HG02763 (cell line): ENCODE measurements around the gene PTPRH.
"Not testable (repeated sequence)": the region's sequence is repeated elsewhere in the genome, so short reads cannot be mapped to it uniquely, and the experiment has no call there.

Experiments
- ATAC-seq: cut with Tn5 transposase; IDR thresholded peaks from one replicate; pipeline ENCODE4 v1.9.1; 2021; ENCODE audit warnings: mild to moderate bottlenecking, moderate library complexity; ENCODE audit not compliant: unreplicated experiment

The PTPRH gene

GRCh38 chr19:55227241-55228014, 18.1 kb upstream of the PTPRH start:
- ATAC-seq = no peak

GRCh38 chr19:55226788-55227187, 17.5 kb upstream of the PTPRH start:
- ATAC-seq = no peak

- ATAC-seq = no peak
Observed at GRCh38 chr19:55226273-55226672, 17.0 kb upstream of the PTPRH start.

GRCh38 chr19:55225415-55225958, 16.2 kb upstream of the PTPRH start:
- no peak for ATAC-seq

GRCh38 chr19:55224679-55225414, 15.5 kb upstream of the PTPRH start:
- not testable (repeated sequence) for ATAC-seq

- ATAC-seq = no peak
Observed at GRCh38 chr19:55224038-55224665, 14.9 kb upstream of the PTPRH start.

- ATAC-seq = no peak
Observed at GRCh38 chr19:55223291-55224037, 14.2 kb upstream of the PTPRH start.

- ATAC-seq = no peak
Observed at GRCh38 chr19:55220525-55220924, 11.2 kb upstream of the PTPRH start.

GRCh38 chr19:55216461-55217198, 7.3 kb upstream of the PTPRH start:
- ATAC-seq = no peak

GRCh38 chr19:55213547-55213946, 4.2 kb upstream of the PTPRH start:
- ATAC-seq = no peak

GRCh38 chr19:55212447-55212846, 3.1 kb upstream of the PTPRH start:
- ATAC-seq = no peak

GRCh38 chr19:55209693-55210472, 582 bp upstream of the PTPRH start:
- no peak for ATAC-seq

GRCh38 chr19:55206664-55207500, 2.4 kb downstream of the PTPRH start:
- no peak for ATAC-seq

- ATAC-seq = not testable (repeated sequence)
Observed at GRCh38 chr19:55202199-55202598, 7.1 kb downstream of the PTPRH start.

- no peak for ATAC-seq
Observed at GRCh38 chr19:55199620-55200204, 9.6 kb downstream of the PTPRH start.

- ATAC-seq = no peak
Observed at GRCh38 chr19:55198651-55199050, 10.7 kb downstream of the PTPRH start.

- ATAC-seq = no peak
Observed at GRCh38 chr19:55197528-55197927, 11.8 kb downstream of the PTPRH start.

- ATAC-seq = no peak
Observed at GRCh38 chr19:55196803-55197202, 12.5 kb downstream of the PTPRH start.
